ENCODE data around the gene PCDHGA5.
"Not testable (repeated sequence)": the region's sequence is repeated elsewhere in the genome, so short reads cannot be mapped to it uniquely, and the experiment has no call there.

The PCDHGA5 gene

GRCh38 chr5:141414548-141415274 is 50.7 kb downstream of the PCDHGA5 start:
- not testable (repeated sequence) for DNase-seq (ENCODE audit: low spot score)

- not testable (repeated sequence) for DNase-seq (ENCODE audit: low spot score)
Measured at GRCh38 chr5:141415275-141415618, 51.3 kb downstream of the PCDHGA5 start.
